H9 (cell line): ENCODE measurements around the gene ANAPC4. TPM values are rescaled to one million over a fixed set of nuclear protein-coding genes. Genes with fewer than 3 reads are reported as not detected.

Experiments
- DNase-seq: peaks from one replicate; pipeline ENCODE4 v3.0.0-alpha.2; 2017
- H2AFZ ChIP-seq: one replicate; pipeline ENCODE4 v1.6.1; 2013; ENCODE audit warnings: mild to moderate bottlenecking, low read length, control low read depth, moderate library complexity
- H2AK5ac ChIP-seq: 2 replicates; pipeline ENCODE4 v1.6.1; 2013; ENCODE audit warnings: low read length, control low read depth, mixed read lengths; ENCODE audit not compliant: insufficient read length
- H2BK120ac ChIP-seq: one replicate; pipeline ENCODE4 v1.6.1; 2013; ENCODE audit warnings: low read depth, mild to moderate bottlenecking, low read length, control low read depth, inconsistent platforms; ENCODE audit not compliant: poor library complexity, severe bottlenecking
- H2BK12ac ChIP-seq: 2 replicates; pipeline ENCODE4 v1.6.1; 2013; ENCODE audit warnings: low read length, control low read depth, mixed read lengths, low read depth; ENCODE audit not compliant: insufficient read length
- H2BK15ac ChIP-seq: 2 replicates; pipeline ENCODE4 v1.6.1; 2013; ENCODE audit warnings: low read depth, low read length, control low read depth
- H2BK20ac ChIP-seq: one replicate; pipeline ENCODE4 v1.6.1; 2013; ENCODE audit warnings: low read depth, mild to moderate bottlenecking, low read length, control low read depth, inconsistent platforms; ENCODE audit not compliant: poor library complexity, severe bottlenecking
- H2BK5ac ChIP-seq: 2 replicates; pipeline ENCODE4 v1.6.1; 2013; ENCODE audit warnings: low read length, control low read depth, mixed read lengths; ENCODE audit not compliant: insufficient read length
- H3K14ac ChIP-seq: 2 replicates; pipeline ENCODE4 v1.6.1; 2013; ENCODE audit warnings: low read length, control low read depth; ENCODE audit not compliant: insufficient read depth
- H3K18ac ChIP-seq: 2 replicates; pipeline ENCODE4 v1.6.1; 2013; ENCODE audit warnings: low read depth, mild to moderate bottlenecking, mixed read lengths, low read length, control low read depth; ENCODE audit not compliant: insufficient read length
- H3K23ac ChIP-seq: 2 replicates; pipeline ENCODE4 v1.6.1; 2013; ENCODE audit warnings: low read length, control low read depth, mixed read lengths, low read depth; ENCODE audit not compliant: insufficient read length
- H3K23me2 ChIP-seq: 2 replicates; pipeline ENCODE4 v1.6.1; 2013; ENCODE audit warnings: low read depth, mild to moderate bottlenecking, mixed read lengths, low read length, control low read depth; ENCODE audit not compliant: insufficient read length, poor library complexity, severe bottlenecking
- H3K27ac ChIP-seq: 2 replicates; pipeline ENCODE4 v1.5.1; 2013; ENCODE audit warnings: low read length, control low read depth, mixed read lengths, low read depth; ENCODE audit not compliant: insufficient read length
- H3K27me3 ChIP-seq: 2 replicates; pipeline ENCODE4 v1.6.1; 2013; ENCODE audit warnings: low read length, control low read depth, inconsistent platforms; ENCODE audit not compliant: insufficient read depth
- H3K4ac ChIP-seq: 2 replicates; pipeline ENCODE4 v1.6.1; 2013; ENCODE audit warnings: low read depth, mild to moderate bottlenecking, control low read depth, inconsistent platforms, low read length, moderate library complexity
- H3K4me1 ChIP-seq: 2 replicates; pipeline ENCODE4 v1.6.1; 2013; ENCODE audit warnings: low read length, control low read depth, inconsistent platforms; ENCODE audit not compliant: insufficient read depth
- H3K4me2 ChIP-seq: 2 replicates; pipeline ENCODE4 v1.6.1; 2013; ENCODE audit warnings: low read length, control low read depth, mixed read lengths; ENCODE audit not compliant: insufficient read length, insufficient read depth
- H3K56ac ChIP-seq: 2 replicates; pipeline ENCODE4 v1.6.1; 2013; ENCODE audit warnings: low read depth, mild to moderate bottlenecking, mixed read lengths, low read length, control low read depth; ENCODE audit not compliant: insufficient read length
- H3K79me1 ChIP-seq: 2 replicates; pipeline ENCODE4 v1.6.1; 2013; ENCODE audit warnings: low read depth, mild to moderate bottlenecking, moderate library complexity, low read length, control low read depth, inconsistent platforms; ENCODE audit not compliant: insufficient read depth, poor library complexity, severe bottlenecking
- H3K79me2 ChIP-seq: 2 replicates; pipeline ENCODE4 v1.6.1; 2013; ENCODE audit warnings: low read length, control low read depth, inconsistent platforms; ENCODE audit not compliant: insufficient read depth
- H3K9ac ChIP-seq: 2 replicates; pipeline ENCODE4 v1.6.1; 2013; ENCODE audit warnings: low read length, control low read depth, mixed read lengths; ENCODE audit not compliant: insufficient read length; ENCODE audit errors: extremely low read depth
- H3K9me3 ChIP-seq: one replicate; pipeline ENCODE4 v1.6.1; 2013; ENCODE audit warnings: low read depth, low read length, inconsistent platforms; ENCODE audit not compliant: control insufficient read depth
- H3T11ph ChIP-seq: one replicate; pipeline ENCODE4 v1.6.1; 2013; ENCODE audit warnings: mild to moderate bottlenecking, low read length, control low read depth, inconsistent platforms
- H4K20me1 ChIP-seq: one replicate; pipeline ENCODE4 v1.6.1; 2013; ENCODE audit not compliant: control insufficient read depth, insufficient read length, insufficient read depth
- H4K5ac ChIP-seq: 2 replicates; pipeline ENCODE4 v1.6.1; 2013; ENCODE audit warnings: low read depth, mild to moderate bottlenecking, mixed read lengths, low read length, control low read depth; ENCODE audit not compliant: insufficient read length
- H4K8ac ChIP-seq: replicated peaks from 2 replicates; pipeline ENCODE4 v1.6.1; 2013; ENCODE audit warnings: low read length, control low read depth, mixed read lengths, low read depth; ENCODE audit not compliant: insufficient read length
- H4K91ac ChIP-seq: 2 replicates; pipeline ENCODE4 v1.6.1; 2013; ENCODE audit warnings: low read depth, mild to moderate bottlenecking, moderate library complexity, mixed read lengths, low read length, control low read depth; ENCODE audit not compliant: insufficient read length
- H3K27ac Mint-ChIP-seq, 3 experiments: 2 replicates in 2 of 3; 3 replicates in 1 of 3; pipeline ENCODE4 v1.8.0; 2020 to 2021; ENCODE audit warnings: mixed read lengths in 3 of 3, mild to moderate bottlenecking in 1 of 3, moderate library complexity in 1 of 3
- H3K27me3 Mint-ChIP-seq: 2 replicates; pipeline ENCODE4 v1.8.0; 2021; ENCODE audit warnings: low read depth, mild to moderate bottlenecking, moderate library complexity, mixed read lengths
- H3K36me3 Mint-ChIP-seq, 3 experiments: 2 replicates in 2 of 3; 3 replicates in 1 of 3; pipeline ENCODE4 v1.8.0; 2020 to 2021; ENCODE audit warnings: low read depth in 3 of 3, mixed read lengths in 3 of 3; ENCODE audit not compliant: insufficient read depth in 1 of 3
- H3K4me1 Mint-ChIP-seq, 2 experiments: 2 replicates each; pipeline ENCODE4 v1.8.0; 2020; ENCODE audit warnings: mixed read lengths in 2 of 2
- H3K4me3 Mint-ChIP-seq, 2 experiments: 2 replicates in 1 of 2; 3 replicates in 1 of 2; pipeline ENCODE4 v1.8.0; 2020 to 2021; ENCODE audit warnings: mild to moderate bottlenecking in 2 of 2, mixed read lengths in 2 of 2, moderate library complexity in 1 of 2
- H3K9me3 Mint-ChIP-seq, 2 experiments: 2 replicates in 1 of 2; 3 replicates in 1 of 2; pipeline ENCODE4 v1.8.0; 2020; ENCODE audit warnings: mild to moderate bottlenecking in 2 of 2, mixed read lengths in 2 of 2, moderate library complexity in 1 of 2
- CTCF ChIP-seq: fragments of 200-600 bp; sonication (generic); conservative IDR thresholded peaks from 3 replicates; pipeline ENCODE4 v1.8.0; 2021; ENCODE audit warnings: antibody characterized with exemption, mild to moderate bottlenecking
- total RNA-seq: library from RNA; stranded (reverse); gene quantifications from 2 replicates; pipeline ENCODE4 v1.2.1, GENCODE V29; 2021

Gene ANAPC4
- total RNA-seq, 1 experiment from 2014 or later: 42.5 TPM

- no peak overlapping the region for H3K14ac ChIP-seq
- H3K9me3 Mint-ChIP-seq: no peaks in the 10 kb centered on the region
- peaks cover 11 to 13% of the 10 kb centered on the region in 2 experiments for H3K4me1 Mint-ChIP-seq
- H2AK5ac ChIP-seq: no peak overlapping the region
- no peak overlapping the region for H4K91ac ChIP-seq
- H3T11ph ChIP-seq: no peak overlapping the region
- H3K36me3 Mint-ChIP-seq: no peaks in the 10 kb centered on the region; a peak in 1 of 7 replicates
- H3K23me2 ChIP-seq: no peaks in the 10 kb centered on the region
- no peak overlapping the region for H3K56ac ChIP-seq
- no peak overlapping the region for H2BK15ac ChIP-seq
- H3K23ac ChIP-seq: no peak overlapping the region
- no peak overlapping the region for H2BK12ac ChIP-seq
- H3K4me1 ChIP-seq: 0 out of 2 replicates have a peak, but pooled peaks cover 3% of the 10 kb centered on the region
- H3K79me2 ChIP-seq: no peaks in the 10 kb centered on the region
- no peak overlapping the region for H2BK20ac ChIP-seq
- no peaks in the 10 kb centered on the region for H3K9me3 ChIP-seq
- DNase-seq: no peak
- no peaks in the 10 kb centered on the region for H3K27me3 ChIP-seq
- H4K20me1 ChIP-seq: no peaks in the 10 kb centered on the region
- no peak overlapping the region for H4K5ac ChIP-seq
- no peak overlapping the region for H3K4ac ChIP-seq
- H4K8ac ChIP-seq: no peak overlapping the region
- no peak overlapping the region for H2AFZ ChIP-seq
- H3K9ac ChIP-seq: no peak overlapping the region
- H3K4me2 ChIP-seq: no peak overlapping the region
- no peak overlapping the region for H3K27ac Mint-ChIP-seq
- H3K18ac ChIP-seq: no peak overlapping the region
- H3K4me3 Mint-ChIP-seq: no peak overlapping the region
- no peaks in the 10 kb centered on the region for H3K27me3 Mint-ChIP-seq
- H2BK120ac ChIP-seq: no peak overlapping the region
- H3K79me1 ChIP-seq: no peaks in the 10 kb centered on the region
- H2BK5ac ChIP-seq: no peak overlapping the region
- H3K27ac ChIP-seq: no peak overlapping the region
- TF ChIP-seq CTCF: no peak
These were observed 9.2 kb upstream of the ANAPC4 start for GRCh38 chr4:25367877-25368276.
